C4-2B (cell line): ENCODE measurements around the gene PARD6B.
"Not testable (repeated sequence)": the region's sequence is repeated elsewhere in the genome, so short reads cannot be mapped to it uniquely, and the experiment has no call there.

Source experiments
- ZFX ChIP-seq: fragments of 450-650 bp; IDR thresholded peaks from 2 replicates; pipeline ENCODE4 v1.6.1; 2017
- TF ChIP-seq, protein P1 (sequence below): fragments of 450-650 bp; conservative IDR thresholded peaks from 2 replicates; pipeline ENCODE4 v1.5.1; 2017; ENCODE audit warnings: mild to moderate bottlenecking

- TF ChIP-seq, protein P1, sequence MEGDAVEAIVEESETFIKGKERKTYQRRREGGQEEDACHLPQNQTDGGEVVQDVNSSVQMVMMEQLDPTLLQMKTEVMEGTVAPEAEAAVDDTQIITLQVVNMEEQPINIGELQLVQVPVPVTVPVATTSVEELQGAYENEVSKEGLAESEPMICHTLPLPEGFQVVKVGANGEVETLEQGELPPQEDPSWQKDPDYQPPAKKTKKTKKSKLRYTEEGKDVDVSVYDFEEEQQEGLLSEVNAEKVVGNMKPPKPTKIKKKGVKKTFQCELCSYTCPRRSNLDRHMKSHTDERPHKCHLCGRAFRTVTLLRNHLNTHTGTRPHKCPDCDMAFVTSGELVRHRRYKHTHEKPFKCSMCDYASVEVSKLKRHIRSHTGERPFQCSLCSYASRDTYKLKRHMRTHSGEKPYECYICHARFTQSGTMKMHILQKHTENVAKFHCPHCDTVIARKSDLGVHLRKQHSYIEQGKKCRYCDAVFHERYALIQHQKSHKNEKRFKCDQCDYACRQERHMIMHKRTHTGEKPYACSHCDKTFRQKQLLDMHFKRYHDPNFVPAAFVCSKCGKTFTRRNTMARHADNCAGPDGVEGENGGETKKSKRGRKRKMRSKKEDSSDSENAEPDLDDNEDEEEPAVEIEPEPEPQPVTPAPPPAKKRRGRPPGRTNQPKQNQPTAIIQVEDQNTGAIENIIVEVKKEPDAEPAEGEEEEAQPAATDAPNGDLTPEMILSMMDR: not testable (repeated sequence)
- not testable (repeated sequence) for TF ChIP-seq ZFX
Observed at GRCh38 chr20:50800986-50801746, 69.8 kb downstream of the PARD6B start.
